Parathyroid adenoma (tissue), 2 donors: ENCODE measurements around the gene SNPH.

Source experiments
- H2AFZ ChIP-seq: fragments of 300-600 bp; sonication (generic); one replicate; pipeline ENCODE4 v1.7.0; 2017; ENCODE audit warnings: antibody characterized with exemption, mild to moderate bottlenecking
- H3K27ac ChIP-seq: fragments of 300-600 bp; sonication (generic); one replicate; pipeline ENCODE4 v1.7.0; 2017
- H3K27me3 ChIP-seq: fragments of 300-600 bp; sonication (generic); one replicate; pipeline ENCODE4 v1.7.0; 2017; ENCODE audit warnings: low read length; ENCODE audit not compliant: control insufficient read depth, insufficient read depth
- H3K36me3 ChIP-seq: fragments of 300-600 bp; sonication (generic); one replicate; pipeline ENCODE4 v1.7.0; 2017; ENCODE audit warnings: low read length; ENCODE audit not compliant: control insufficient read depth, insufficient read depth
- H3K4me1 ChIP-seq: fragments of 300-600 bp; sonication (generic); one replicate; pipeline ENCODE4 v1.7.0; 2017; ENCODE audit warnings: control low read depth
- H3K4me2 ChIP-seq: fragments of 300-600 bp; sonication (generic); one replicate; pipeline ENCODE4 v1.7.0; 2017; ENCODE audit warnings: low read length
- H3K4me3 ChIP-seq: fragments of 300-600 bp; sonication (generic); one replicate; pipeline ENCODE4 v1.7.0; 2017; ENCODE audit warnings: low read depth, low read length
- H3K79me2 ChIP-seq: fragments of 300-600 bp; sonication (generic); one replicate; pipeline ENCODE4 v1.7.0; 2017; ENCODE audit warnings: control low read depth
- H3K9ac ChIP-seq: fragments of 300-600 bp; sonication (generic); one replicate; pipeline ENCODE4 v1.7.0; 2017; ENCODE audit warnings: mild to moderate bottlenecking
- H3K9me3 ChIP-seq: fragments of 300-600 bp; sonication (generic); one replicate; pipeline ENCODE4 v1.7.0; 2017; ENCODE audit warnings: low read length; ENCODE audit not compliant: control insufficient read depth
- CTCF ChIP-seq: fragments of 300-600 bp; sonication (generic); IDR thresholded peaks from one replicate; pipeline ENCODE4 v1.7.0; 2017; ENCODE audit warnings: antibody characterized with exemption, mild to moderate bottlenecking
- donor health status: primary hyperparathyroidism.

The SNPH gene

GRCh38 chr20:1345756-1346093, 79.6 kb downstream of the SNPH start:
- no peak for TF ChIP-seq CTCF
- H3K27me3 ChIP-seq, result no peaks in the 10 kb centered on the region

GRCh38 chr20:1346315-1346969, 80.3 kb downstream of the SNPH start:
- Histone ChIP-seq H3K4me2 (no peak overlapping the region), H3K79me2 (peaks cover 2% of the 10 kb centered on the region)
- TF ChIP-seq CTCF, result no peak

More at GRCh38 chr20:1345756-1346093, 79.6 kb downstream of the SNPH start:
- H3K79me2 ChIP-seq, result peaks cover 5% of the 10 kb centered on the region
- H3K27ac ChIP-seq, result no peak overlapping the region
- H3K4me2 ChIP-seq, result no peak overlapping the region
- no peaks in the 10 kb centered on the region for H3K36me3 ChIP-seq
- no peaks in the 10 kb centered on the region for H3K4me1 ChIP-seq
- H2AFZ ChIP-seq, result no peak overlapping the region
- H3K9ac ChIP-seq, result no peak overlapping the region
- H3K4me3 ChIP-seq, result no peak overlapping the region
- H3K9me3 ChIP-seq, result no peaks in the 10 kb centered on the region

GRCh38 chr20:1353956-1354355, 87.9 kb downstream of the SNPH start:
- no peaks in the 10 kb centered on the region for H3K4me1 ChIP-seq
- H3K79me2 ChIP-seq, result peaks cover 24% of the 10 kb centered on the region
- TF ChIP-seq CTCF, result no peak

More at GRCh38 chr20:1346315-1346969, 80.3 kb downstream of the SNPH start:
- Histone ChIP-seq H3K27ac (no peak overlapping the region), H3K9ac (no peak overlapping the region), H3K4me3 (no peak overlapping the region), H3K9me3 (no peaks in the 10 kb centered on the region), H3K4me1 (no peaks in the 10 kb centered on the region), H3K36me3 (no peaks in the 10 kb centered on the region), H3K27me3 (no peaks in the 10 kb centered on the region), H2AFZ (no peak overlapping the region)

GRCh38 chr20:1357921-1358671, 92.0 kb downstream of the SNPH start:
- TF ChIP-seq CTCF, result no peak
- Histone ChIP-seq H2AFZ (no peak overlapping the region), H3K9ac (no peak overlapping the region), H3K4me1 (no peaks in the 10 kb centered on the region), H3K27me3 (no peaks in the 10 kb centered on the region), H3K4me2 (no peak overlapping the region), H3K4me3 (no peak overlapping the region), H3K9me3 (no peaks in the 10 kb centered on the region), H3K79me2 (peaks cover 30% of the 10 kb centered on the region), H3K36me3 (no peaks in the 10 kb centered on the region), H3K27ac (no peak overlapping the region)

More at GRCh38 chr20:1353956-1354355, 87.9 kb downstream of the SNPH start:
- Histone ChIP-seq H3K27me3 (no peaks in the 10 kb centered on the region), H3K36me3 (no peaks in the 10 kb centered on the region), H3K4me2 (no peak overlapping the region), H3K9me3 (no peaks in the 10 kb centered on the region), H3K27ac (no peak overlapping the region), H3K4me3 (no peak overlapping the region), H3K9ac (no peak overlapping the region), H2AFZ (no peak overlapping the region)
